ENCODE measurements around the gene RAB7B. TPM values are rescaled to one million over a fixed set of nuclear protein-coding genes. Genes with fewer than 3 reads are reported as not detected.
A peak's percentile ranks its signal among the peaks of the same experiment; 100 is the strongest.

Gene RAB7B
- total and polyA plus RNA-seq, 4 experiments from 2014 or later = 0.78 to 1.2 TPM; not detected in 2

GRCh38 chr1:205980237-205980870 lies 22.8 kb downstream of the RAB7B start:
- H3K27ac Mint-ChIP-seq = no peak overlapping the region

GRCh38 chr1:205979301-205979700 lies 23.9 kb downstream of the RAB7B start:
- Mint-ChIP-seq H3K27ac (peak overlapping the region in 1 of 7 donors; percentile 47), H3K9me3 (peaks cover 0 to 7% (median 0%) of the 10 kb centered on the region in 8 donors), H3K4me1 (peaks cover 0 to 1% (median under 1%) of the 10 kb centered on the region in 4 donors), H3K36me3 (no peaks in the 10 kb centered on the region), H3K4me3 (no peak overlapping the region), H3K27me3 (peaks cover 4% of the 10 kb centered on the region in 2 donors)
- no peak for DNase-seq
- Histone ChIP-seq H3K27ac (ENCODE audit: low read depth, low read length) (no peak overlapping the region), H3K4me3 (ENCODE audit: low read length in 2 of 2) (no peak overlapping the region), H3K4me1 (ENCODE audit: insufficient read depth, low read length) (no peaks in the 10 kb centered on the region), H3K27me3 (ENCODE audit: insufficient read depth, low read length) (no peaks in the 10 kb centered on the region), H3K9me3 (ENCODE audit: control insufficient read depth in 1 of 2, low read length in 2 of 2) (no peaks in the 10 kb centered on the region), H3K36me3 (ENCODE audit: insufficient read depth, low read length) (no peaks in the 10 kb centered on the region)
- POLR2A ChIA-PET (ENCODE audit: partially characterized antibody) = no interaction called here
- CTCF ChIA-PET (ENCODE audit: partially characterized antibody) = interaction anchor here (1.0 to 7.7 kb wide), 6 partner anchors 11 to 320 kb away, joined by 3 to 268 read pairs (median 13); no protein-coding TSS in a partner anchor
- intact Hi-C loops (cut with micrococcal nuclease) = loop anchor here (5.0 kb wide), 1 partner anchor 267 kb away; no protein-coding TSS in a partner anchor

More at GRCh38 chr1:205980237-205980870, 22.8 kb downstream of the RAB7B start:
- Mint-ChIP-seq H3K9me3 (peaks cover 0 to 7% (median 0%) of the 10 kb centered on the region in 8 donors), H3K4me1 (no peaks in the 10 kb centered on the region), H3K27me3 (peaks cover 2 to 4% of the 10 kb centered on the region in 2 donors), H3K4me3 (no peak overlapping the region), H3K36me3 (no peaks in the 10 kb centered on the region)
- intact Hi-C loops (cut with micrococcal nuclease) = no loop called here
- no peak for DNase-seq
- no peak overlapping the region for H3K4me3 ChIP-seq (ENCODE audit: low read length in 2 of 2)
- no peaks in the 10 kb centered on the region for H3K36me3 ChIP-seq (ENCODE audit: insufficient read depth, low read length)
- ChIA-PET POLR2A (ENCODE audit: partially characterized antibody) (no interaction called here), CTCF (ENCODE audit: partially characterized antibody) (interaction anchor here (0.9 to 7.7 kb wide), 6 partner anchors 8 to 321 kb away, joined by 3 to 268 read pairs (median 3); no protein-coding TSS in a partner anchor)
- no peaks in the 10 kb centered on the region for H3K9me3 ChIP-seq (ENCODE audit: control insufficient read depth in 1 of 2, low read length in 2 of 2)
- no peaks in the 10 kb centered on the region for H3K4me1 ChIP-seq (ENCODE audit: insufficient read depth, low read length)
- no peaks in the 10 kb centered on the region for H3K27me3 ChIP-seq (ENCODE audit: insufficient read depth, low read length)
- H3K27ac ChIP-seq (ENCODE audit: low read depth, low read length) = no peak overlapping the region

GRCh38 chr1:205978676-205979075 lies 24.5 kb downstream of the RAB7B start:
- Mint-ChIP-seq H3K4me1 (peaks cover 0 to 3% (median under 1%) of the 10 kb centered on the region in 4 donors), H3K36me3 (no peaks in the 10 kb centered on the region), H3K27ac (no peak overlapping the region), H3K27me3 (peaks cover 4 to 5% of the 10 kb centered on the region in 2 donors), H3K4me3 (no peak overlapping the region), H3K9me3 (peaks cover 0 to 7% (median 0%) of the 10 kb centered on the region in 8 donors)
- Histone ChIP-seq H3K36me3 (ENCODE audit: insufficient read depth, low read length) (no peaks in the 10 kb centered on the region), H3K4me1 (ENCODE audit: insufficient read depth, low read length) (no peaks in the 10 kb centered on the region), H3K4me3 (ENCODE audit: low read length in 2 of 2) (no peak overlapping the region), H3K27me3 (ENCODE audit: insufficient read depth, low read length) (no peaks in the 10 kb centered on the region), H3K27ac (ENCODE audit: low read depth, low read length) (no peak overlapping the region), H3K9me3 (ENCODE audit: control insufficient read depth in 1 of 2, low read length in 2 of 2) (no peaks in the 10 kb centered on the region)
- intact Hi-C loops (cut with micrococcal nuclease) = loop anchor here (5.0 kb wide), 1 partner anchor 266 kb away; no protein-coding TSS in a partner anchor
- ChIA-PET POLR2A (ENCODE audit: partially characterized antibody) (no interaction called here), CTCF (ENCODE audit: partially characterized antibody) (interaction anchor here (1.8 to 7.7 kb wide), 9 partner anchors 8 to 323 kb away, joined by 8 to 268 read pairs (median 23); no protein-coding TSS in a partner anchor)
- no peak for DNase-seq

GRCh38 chr1:205977402-205978014 lies 25.7 kb downstream of the RAB7B start:
- intact Hi-C loops (cut with micrococcal nuclease) = loop anchor here (1.0 to 5.0 kb wide), 4 partner anchors 58 to 449 kb away; no protein-coding TSS in a partner anchor
- peaks cover 4 to 7% of the 10 kb centered on the region in 2 donors for H3K27me3 Mint-ChIP-seq
- peaks cover 0 to 6% (median under 1%) of the 10 kb centered on the region in 4 donors for H3K4me1 Mint-ChIP-seq
- Histone ChIP-seq H3K27me3 (ENCODE audit: insufficient read depth, low read length) (no peaks in the 10 kb centered on the region), H3K27ac (ENCODE audit: low read depth, low read length) (no peak overlapping the region), H3K4me1 (ENCODE audit: insufficient read depth, low read length) (no peaks in the 10 kb centered on the region), H3K9me3 (ENCODE audit: control insufficient read depth in 1 of 2, low read length in 2 of 2) (no peaks in the 10 kb centered on the region), H3K4me3 (ENCODE audit: low read length in 2 of 2) (no peak overlapping the region), H3K36me3 (ENCODE audit: insufficient read depth, low read length) (no peaks in the 10 kb centered on the region)
- H3K9me3 Mint-ChIP-seq = peaks cover 0 to 7% (median 0%) of the 10 kb centered on the region in 8 donors
- POLR2A ChIA-PET (ENCODE audit: partially characterized antibody) = interaction anchor here (1.5 kb wide), 1 partner anchor 185 kb away, joined by 10 read pairs; no protein-coding TSS in a partner anchor
- H3K36me3 Mint-ChIP-seq = no peaks in the 10 kb centered on the region
- H3K4me3 Mint-ChIP-seq = no peak overlapping the region
- H3K27ac Mint-ChIP-seq = peak overlapping the region in 1 of 7 donors; percentile 5
- CTCF ChIA-PET (ENCODE audit: partially characterized antibody) = interaction anchor here (0.6 to 7.7 kb wide), 65 partner anchors 9 to 1471 kb away, joined by 3 to 268 read pairs (median 4); partner anchors contain the start of genes PM20D1, RAB29 and SLC41A1
- peak; percentile 63 to 70 (median 69) for DNase-seq

- CTCF ChIA-PET (ENCODE audit: partially characterized antibody) = interaction anchor here (0.6 to 7.7 kb wide), 62 partner anchors 8 to 1471 kb away, joined by 3 to 268 read pairs (median 4); partner anchors contain the start of genes PM20D1, RAB29 and SLC41A1
Observed at GRCh38 chr1:205976708-205977401, 26.3 kb downstream of the RAB7B start.

GRCh38 chr1:205976036-205976435 lies 27.2 kb downstream of the RAB7B start:
- Histone ChIP-seq H3K27me3 (ENCODE audit: insufficient read depth, low read length) (no peaks in the 10 kb centered on the region), H3K27ac (ENCODE audit: low read depth, low read length) (no peak overlapping the region), H3K9me3 (ENCODE audit: control insufficient read depth in 1 of 2, low read length in 2 of 2) (no peaks in the 10 kb centered on the region), H3K4me1 (ENCODE audit: insufficient read depth, low read length) (no peaks in the 10 kb centered on the region), H3K4me3 (ENCODE audit: low read length in 2 of 2) (no peak overlapping the region), H3K36me3 (ENCODE audit: insufficient read depth, low read length) (no peaks in the 10 kb centered on the region)
- no peaks in the 10 kb centered on the region for H3K9me3 Mint-ChIP-seq
- CTCF ChIA-PET (ENCODE audit: partially characterized antibody) = interaction anchor here (1.5 to 7.7 kb wide), 7 partner anchors 15 to 384 kb away, joined by 3 to 268 read pairs (median 25); no protein-coding TSS in a partner anchor
- no peak for DNase-seq
- peaks cover 4 to 7% of the 10 kb centered on the region in 2 donors for H3K27me3 Mint-ChIP-seq
- intact Hi-C loops (cut with micrococcal nuclease) = loop anchor here (2.0 to 5.0 kb wide), 2 partner anchors 264 to 447 kb away; no protein-coding TSS in a partner anchor
- H3K27ac Mint-ChIP-seq = no peak overlapping the region
- H3K36me3 Mint-ChIP-seq = no peaks in the 10 kb centered on the region
- H3K4me1 Mint-ChIP-seq = peaks cover 0 to 6% (median under 1%) of the 10 kb centered on the region in 4 donors
- POLR2A ChIA-PET (ENCODE audit: partially characterized antibody) = no interaction called here
- H3K4me3 Mint-ChIP-seq = no peak overlapping the region

More at GRCh38 chr1:205976708-205977401, 26.3 kb downstream of the RAB7B start:
- Histone ChIP-seq H3K4me1 (ENCODE audit: insufficient read depth, low read length) (no peaks in the 10 kb centered on the region), H3K27ac (ENCODE audit: low read depth, low read length) (no peak overlapping the region), H3K27me3 (ENCODE audit: insufficient read depth, low read length) (no peaks in the 10 kb centered on the region), H3K9me3 (ENCODE audit: control insufficient read depth in 1 of 2, low read length in 2 of 2) (no peaks in the 10 kb centered on the region), H3K4me3 (ENCODE audit: low read length in 2 of 2) (no peak overlapping the region), H3K36me3 (ENCODE audit: insufficient read depth, low read length) (no peaks in the 10 kb centered on the region)
- Mint-ChIP-seq H3K36me3 (no peaks in the 10 kb centered on the region), H3K4me1 (peaks cover 0 to 6% (median under 1%) of the 10 kb centered on the region in 4 donors), H3K27me3 (peaks cover 4 to 7% of the 10 kb centered on the region in 2 donors), H3K27ac (no peak overlapping the region), H3K4me3 (no peak overlapping the region), H3K9me3 (peaks cover 0 to 1% (median 0%) of the 10 kb centered on the region in 8 donors)
- POLR2A ChIA-PET (ENCODE audit: partially characterized antibody) = interaction anchor here (1.5 kb wide), 1 partner anchor 185 kb away, joined by 10 read pairs; no protein-coding TSS in a partner anchor
- intact Hi-C loops (cut with micrococcal nuclease) = loop anchor here (1.0 to 5.0 kb wide), 4 partner anchors 58 to 448 kb away; no protein-coding TSS in a partner anchor
- DNase-seq = no peak

Measured in CD4-positive, alpha-beta memory T cell (primary cell).